Measurements from ENCODE around the gene TLR5.

Gene TLR5

GRCh38 chr1:223066415-223066814 is 76.6 kb downstream of the TLR5 start:
- FAIRE-seq, result no peak

- no peak for FAIRE-seq
Observed at GRCh38 chr1:223062177-223062576, 80.9 kb downstream of the TLR5 start.

GRCh38 chr1:223059526-223059925 is 83.5 kb downstream of the TLR5 start:
- FAIRE-seq, result no peak

Data from G401.6 (cell line).